GM19240 (cell line): ENCODE results near the gene MTHFSD.

ENCODE experiments used
- DNase-seq: peaks from one replicate; pipeline ENCODE4 v3.0.0; 2011; ENCODE audit warnings: low spot score; ENCODE audit not compliant: insufficient read length

Gene MTHFSD

GRCh38 chr16:86570558-86571529, 15.8 kb upstream of the MTHFSD start:
- DNase-seq, result no peak

GRCh38 chr16:86569701-86570447, 14.8 kb upstream of the MTHFSD start:
- DNase-seq, result no peak

GRCh38 chr16:86568677-86569623, 13.9 kb upstream of the MTHFSD start:
- DNase-seq, result no peak

GRCh38 chr16:86567701-86568581, 12.9 kb upstream of the MTHFSD start:
- DNase-seq, result no peak

- DNase-seq, result no peak
Measured at GRCh38 chr16:86566966-86567700, 12.1 kb upstream of the MTHFSD start.

GRCh38 chr16:86566601-86566965, 11.5 kb upstream of the MTHFSD start, which contains the start of gene FOXC2:
Gene FOXC2, plus strand, starts transcription at chr16:86566829. Its CDS starts 507 bp downstream, at chr16:86567336.
- DNase-seq, result no peak

GRCh38 chr16:86565644-86566511, 10.8 kb upstream of the MTHFSD start:
- DNase-seq, result no peak

- no peak for DNase-seq
Measured at GRCh38 chr16:86565181-86565631, 10.2 kb upstream of the MTHFSD start.

- DNase-seq, result peak; percentile 90
Measured at GRCh38 chr16:86563469-86564345, 8.7 kb upstream of the MTHFSD start.

- no peak for DNase-seq
Measured at GRCh38 chr16:86562356-86562755, 7.3 kb upstream of the MTHFSD start.

GRCh38 chr16:86559802-86560305, 4.8 kb upstream of the MTHFSD start:
- no peak for DNase-seq

GRCh38 chr16:86558355-86559193, 3.5 kb upstream of the MTHFSD start:
- DNase-seq, result no peak

GRCh38 chr16:86557587-86557986, 2.6 kb upstream of the MTHFSD start:
- DNase-seq, result no peak

GRCh38 chr16:86556576-86556975, 1.5 kb upstream of the MTHFSD start:
- DNase-seq, result no peak

- DNase-seq, result no peak
Measured at GRCh38 chr16:86555704-86556075, 655 bp upstream of the MTHFSD start.

- no peak for DNase-seq
Measured at GRCh38 chr16:86554599-86554916, 477 bp downstream of the MTHFSD start.

GRCh38 chr16:86553356-86553755, 1.7 kb downstream of the MTHFSD start:
- no peak for DNase-seq
